GM19023 (cell line): ENCODE measurements around the gene CPN2.

ENCODE experiments used
- ATAC-seq: cut with Tn5 transposase; IDR thresholded peaks from one replicate; pipeline ENCODE4 v1.9.1; 2021; ENCODE audit warnings: mild to moderate bottlenecking, moderate library complexity; ENCODE audit not compliant: unreplicated experiment

The CPN2 gene

GRCh38 chr3:194300936-194301335 lies 50.2 kb downstream of the CPN2 start:
- no peak for ATAC-seq

DNA sequence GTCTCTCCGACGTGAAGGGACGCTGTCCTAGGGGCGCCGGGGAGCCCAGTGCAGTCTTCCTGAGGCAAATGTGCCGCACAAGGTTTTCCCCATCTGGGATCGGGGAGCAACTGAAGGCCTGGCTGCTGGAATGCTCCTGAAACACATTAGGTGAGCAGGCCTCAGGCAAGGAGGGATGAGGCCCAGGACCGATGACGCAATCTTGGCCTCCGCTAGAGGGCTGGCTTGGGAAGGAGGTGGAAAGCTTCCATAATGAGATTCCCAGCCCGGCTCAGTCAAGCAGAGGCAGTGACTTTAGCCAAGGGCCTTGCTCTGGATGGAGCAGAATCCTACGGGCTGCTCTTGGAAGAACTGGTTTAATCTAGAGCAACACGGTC lies 50.8 kb downstream of the CPN2 start:
- no peak for ATAC-seq

DNA sequence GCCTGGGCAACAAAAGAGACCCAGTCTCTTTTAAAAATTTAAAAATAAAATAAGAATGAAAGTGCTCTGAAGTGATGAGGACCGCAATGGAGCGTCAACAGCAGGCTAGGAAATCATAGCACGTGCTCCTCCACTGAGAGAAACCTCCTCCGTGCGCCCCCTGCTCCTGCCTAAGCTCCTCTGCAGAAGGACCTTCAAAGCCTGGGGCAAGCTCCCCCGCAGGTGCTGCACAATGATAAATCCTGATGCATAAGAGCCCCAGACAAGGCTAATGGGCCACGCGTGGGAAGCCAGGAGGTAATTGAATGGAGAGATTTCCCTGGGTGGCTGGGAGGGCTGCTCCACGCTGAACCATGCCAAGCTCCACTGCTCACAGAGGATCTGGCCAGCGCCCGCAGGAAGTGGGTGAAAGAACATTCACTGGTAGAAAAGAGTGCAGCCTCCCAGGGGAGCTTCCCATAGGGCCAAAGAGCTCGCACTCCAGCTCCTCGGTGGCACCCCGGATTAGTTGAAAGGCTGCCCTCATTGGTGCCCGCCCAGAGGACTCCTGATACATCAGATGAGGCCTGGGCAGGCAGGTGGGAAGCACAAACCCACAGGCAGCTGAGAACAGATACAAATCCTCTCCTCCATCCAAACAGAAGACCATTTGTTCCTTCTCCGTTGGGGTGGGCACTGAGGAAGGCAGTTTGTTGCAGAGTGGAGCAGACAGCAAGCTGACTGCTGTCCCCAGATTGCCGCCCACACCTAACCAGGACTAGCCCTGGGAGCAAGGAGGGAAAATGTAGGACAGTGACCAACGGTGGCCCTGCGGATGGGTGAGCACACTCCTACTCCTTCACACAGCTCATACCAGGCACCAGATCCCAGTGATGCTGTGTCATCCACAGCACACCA lies 52.5 kb downstream of the CPN2 start:
- ATAC-seq = no peak

DNA sequence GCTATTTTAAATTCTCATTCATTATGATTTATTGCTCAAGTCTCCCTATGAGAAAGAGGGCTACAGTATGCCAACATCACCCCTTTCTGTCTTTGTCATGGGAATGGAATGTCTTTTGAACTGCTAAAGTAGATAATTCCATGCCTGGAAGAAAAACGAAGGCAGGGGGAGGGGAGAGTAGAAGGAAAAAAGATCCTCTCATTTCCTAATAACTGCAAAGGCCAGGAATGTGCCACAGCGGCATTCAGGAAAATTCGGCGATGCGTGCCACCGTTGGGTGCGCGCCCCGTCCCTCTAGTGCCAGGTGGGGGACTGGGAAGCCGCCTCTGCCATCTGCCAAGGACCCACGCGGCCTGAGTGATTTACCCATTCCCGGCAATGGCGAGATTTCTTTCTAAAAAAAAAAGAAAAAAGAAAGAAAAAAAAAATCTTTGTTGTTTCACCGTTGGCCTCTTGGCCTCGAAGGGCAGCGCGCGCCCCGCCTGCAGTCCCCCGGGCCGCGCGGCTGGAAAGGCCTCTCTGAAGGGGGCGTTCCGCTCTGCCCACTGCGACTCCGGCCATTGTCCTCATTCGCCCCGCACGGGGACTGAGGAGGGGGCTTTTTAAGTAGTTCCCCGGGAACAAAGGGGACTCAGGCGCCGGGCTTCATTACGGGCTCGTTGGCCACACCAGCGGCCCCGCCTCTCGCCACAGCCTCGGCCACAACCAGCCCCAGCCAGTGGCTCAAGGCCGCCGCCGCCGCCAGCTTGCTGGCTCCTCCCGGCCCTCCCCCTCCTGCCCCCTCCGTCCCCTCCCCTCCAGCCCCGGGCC lies 54.5 kb downstream of the CPN2 start:
- no peak for ATAC-seq

DNA sequence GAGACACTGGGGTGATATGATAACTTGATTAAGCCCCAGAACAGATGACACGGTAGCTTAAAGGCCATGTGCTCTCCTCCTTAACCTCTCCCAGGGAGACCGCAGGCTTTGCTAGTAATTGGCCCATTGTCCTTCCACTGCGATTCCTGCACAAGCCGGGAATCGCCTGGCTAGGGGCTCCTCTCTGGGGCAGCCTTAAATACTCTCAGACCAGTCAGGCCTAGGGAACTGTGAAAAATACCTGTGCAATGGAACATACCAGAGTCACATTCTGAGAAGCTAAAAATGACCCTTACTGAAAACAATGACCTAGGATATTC lies 56.3 kb downstream of the CPN2 start:
- ATAC-seq = no peak

- no peak for ATAC-seq
Observed at GRCh38 chr3:194294199-194294894, 56.8 kb downstream of the CPN2 start.

- no peak for ATAC-seq
Observed at GRCh38 chr3:194293546-194294198, 57.5 kb downstream of the CPN2 start.

DNA sequence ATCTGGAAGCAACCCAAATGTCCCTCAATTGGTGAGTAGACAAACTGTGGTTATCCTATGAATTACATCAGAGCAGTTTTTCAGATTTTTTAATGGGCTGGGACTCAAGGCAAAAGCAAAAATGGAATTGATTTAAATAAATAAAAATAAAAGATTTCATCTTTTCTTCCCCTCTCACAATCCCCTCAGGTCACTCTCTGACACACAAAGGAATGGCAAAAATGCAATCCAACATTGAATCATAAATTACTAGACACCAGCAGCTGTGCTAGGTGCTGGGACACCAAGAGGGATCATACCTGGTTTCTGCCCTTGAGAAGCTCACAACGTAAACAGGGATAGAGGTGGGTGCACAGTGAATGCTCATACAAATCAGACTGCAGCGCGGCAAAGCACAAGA lies 58.8 kb downstream of the CPN2 start:
- no peak for ATAC-seq
